ENCODE measurements around the gene BLID. TPM values are rescaled to one million over a fixed set of nuclear protein-coding genes. Genes with fewer than 3 reads are reported as not detected.

BLID gene
- total RNA-seq, 1 experiment from 2014 or later, result 5.7 TPM

DNA sequence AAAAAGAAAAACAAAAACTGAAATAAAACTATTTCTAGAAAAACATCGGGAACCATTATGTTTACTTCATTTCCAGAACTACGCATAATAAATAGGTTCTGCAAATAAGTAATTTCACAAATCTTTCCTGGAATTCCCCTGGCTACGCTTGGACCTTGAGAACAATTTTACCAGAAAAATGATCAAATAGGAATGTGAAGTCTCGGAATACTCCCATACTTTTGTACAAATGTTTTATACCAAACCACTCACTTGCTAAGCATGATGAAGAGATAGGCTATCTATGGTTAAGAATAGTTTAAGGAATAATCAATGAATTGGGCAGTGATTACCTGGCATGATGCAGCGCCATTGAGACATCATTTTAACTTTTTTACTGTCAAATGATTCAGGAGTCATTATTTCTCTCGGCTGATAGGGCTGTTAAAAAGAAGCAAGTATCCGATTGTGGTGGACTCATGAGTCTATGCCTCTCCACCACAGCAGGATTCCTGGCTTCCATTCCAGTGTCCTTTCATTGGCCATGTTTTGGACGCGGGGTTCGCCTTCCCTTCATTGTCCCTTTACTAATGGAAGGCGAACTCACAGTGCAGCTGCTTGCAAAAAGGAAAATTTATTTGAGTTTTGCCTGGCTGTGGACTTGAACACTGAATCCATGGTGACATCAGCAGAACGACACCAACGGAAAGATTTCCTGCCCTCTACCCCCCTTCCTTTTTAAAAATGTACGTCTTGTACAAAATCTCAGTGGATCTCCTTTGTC is 39.9 kb upstream of the BLID start:
- Histone ChIP-seq H3K36me3 (ENCODE audit: low read depth, low read length) (peaks cover 64% of the 10 kb centered on the region), H3K27ac (ENCODE audit: low read length) (peak overlapping the region; percentile 99), H3K9me2 (replicated peaks; ENCODE audit: low read length) (no peaks in the 10 kb centered on the region), H3K27me3 (ENCODE audit: low read length) (no peaks in the 10 kb centered on the region), H2AFZ (ENCODE audit: low read length) (no peak overlapping the region), H3K4me1 (ENCODE audit: insufficient read depth, low read length) (peaks cover 52% of the 10 kb centered on the region), H3K9me3 (ENCODE audit: low read length) (no peaks in the 10 kb centered on the region), H3K4me2 (ENCODE audit: low read length) (peak overlapping the region; percentile 95), H4K20me1 (ENCODE audit: low read length) (peaks cover 30% of the 10 kb centered on the region), H3K9ac (ENCODE audit: low read length) (peak overlapping the region; percentile 99), H3F3A (ENCODE audit: low read length, unreplicated experiment) (peaks cover 47% of the 10 kb centered on the region), H3K4me3 (ENCODE audit: low read length) (peak overlapping the region; percentile 75), H3K79me2 (ENCODE audit: low read length) (peaks cover 100% of the 10 kb centered on the region)
- intact Hi-C loops (cut with micrococcal nuclease), result loop anchor here (5.0 to 10.0 kb wide), 2 partner anchors 349 to 499 kb away; no protein-coding TSS in a partner anchor
- ChIA-PET CTCF (interaction anchor here (0.8 kb wide), 1 partner anchor 47 kb away, joined by 3 read pairs; no protein-coding TSS in a partner anchor), POLR2A (ENCODE audit: unreplicated experiment) (interaction anchor here (0.8 kb wide), 1 partner anchor 22 kb away, joined by 3 read pairs; no protein-coding TSS in a partner anchor)
- TF ChIP-seq EZH2phosphoT487 (IDR thresholded peaks at IDR 0.05; ENCODE audit: borderline replicate concordance, low read length) (no peak), EZH2 (IDR thresholded peaks at IDR 0.05; ENCODE audit: low read length, unreplicated experiment) (no peak)
- TF ChIP-seq, protein P1, sequence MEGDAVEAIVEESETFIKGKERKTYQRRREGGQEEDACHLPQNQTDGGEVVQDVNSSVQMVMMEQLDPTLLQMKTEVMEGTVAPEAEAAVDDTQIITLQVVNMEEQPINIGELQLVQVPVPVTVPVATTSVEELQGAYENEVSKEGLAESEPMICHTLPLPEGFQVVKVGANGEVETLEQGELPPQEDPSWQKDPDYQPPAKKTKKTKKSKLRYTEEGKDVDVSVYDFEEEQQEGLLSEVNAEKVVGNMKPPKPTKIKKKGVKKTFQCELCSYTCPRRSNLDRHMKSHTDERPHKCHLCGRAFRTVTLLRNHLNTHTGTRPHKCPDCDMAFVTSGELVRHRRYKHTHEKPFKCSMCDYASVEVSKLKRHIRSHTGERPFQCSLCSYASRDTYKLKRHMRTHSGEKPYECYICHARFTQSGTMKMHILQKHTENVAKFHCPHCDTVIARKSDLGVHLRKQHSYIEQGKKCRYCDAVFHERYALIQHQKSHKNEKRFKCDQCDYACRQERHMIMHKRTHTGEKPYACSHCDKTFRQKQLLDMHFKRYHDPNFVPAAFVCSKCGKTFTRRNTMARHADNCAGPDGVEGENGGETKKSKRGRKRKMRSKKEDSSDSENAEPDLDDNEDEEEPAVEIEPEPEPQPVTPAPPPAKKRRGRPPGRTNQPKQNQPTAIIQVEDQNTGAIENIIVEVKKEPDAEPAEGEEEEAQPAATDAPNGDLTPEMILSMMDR (conservative IDR thresholded peaks at IDR 0.05; ENCODE audit: low read depth, low read length), result no peak
- peak; percentile 51 for DNase-seq
- ATAC-seq, result no peak
- BruUV-seq (replicated peaks), result TSS peak; percentile 60

DNA sequence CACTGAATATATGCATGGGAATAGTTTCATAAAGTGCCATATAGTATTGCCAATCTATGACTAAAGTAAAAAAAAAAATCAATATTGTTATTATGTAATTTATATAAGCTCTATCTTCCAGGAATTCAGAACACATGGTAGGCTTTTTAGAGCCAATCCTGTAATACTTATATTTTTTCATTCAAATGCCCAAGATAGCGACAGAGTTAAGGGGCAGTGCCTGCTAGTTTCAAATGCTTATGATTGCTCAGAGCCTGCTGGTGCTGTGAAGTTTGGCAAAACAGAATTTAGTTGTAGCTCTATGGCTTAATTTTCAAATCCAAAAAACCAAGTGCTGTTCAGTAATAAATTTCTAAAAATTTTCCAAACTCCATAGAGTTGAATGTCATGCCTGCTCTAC is 39.0 kb upstream of the BLID start:
- CTCF ChIA-PET, result no interaction called here
- peaks cover 39% of the 10 kb centered on the region for H4K20me1 ChIP-seq (ENCODE audit: low read length)
- POLR2A ChIA-PET (ENCODE audit: unreplicated experiment), result interaction anchor here (0.6 to 0.7 kb wide), 3 partner anchors 15 to 1223 kb away, joined by 3 to 9 read pairs (median 6); no protein-coding TSS in a partner anchor

More for the DNA sequence above, 39.0 kb upstream of the BLID start:
- peaks cover 100% of the 10 kb centered on the region for H3K79me2 ChIP-seq (ENCODE audit: low read length)
- H3K36me3 ChIP-seq (ENCODE audit: low read depth, low read length), result peaks cover 63% of the 10 kb centered on the region
- DNase-seq (peak; percentile 38), ATAC-seq (no peak)
- peaks cover 50% of the 10 kb centered on the region for H3F3A ChIP-seq (ENCODE audit: low read length, unreplicated experiment)
- H3K4me1 ChIP-seq (ENCODE audit: insufficient read depth, low read length), result peaks cover 52% of the 10 kb centered on the region
- BruUV-seq (replicated peaks), result no TSS peak
- H3K9ac ChIP-seq (ENCODE audit: low read length), result peak overlapping the region; percentile 99
- H3K4me3 ChIP-seq (ENCODE audit: low read length), result peak overlapping the region; percentile 75
- H3K9me3 ChIP-seq (ENCODE audit: low read length), result no peaks in the 10 kb centered on the region
- H2AFZ ChIP-seq (ENCODE audit: low read length), result no peak overlapping the region
- no peaks in the 10 kb centered on the region for H3K9me2 ChIP-seq (replicated peaks; ENCODE audit: low read length)
- TF ChIP-seq EZH2phosphoT487 (IDR thresholded peaks at IDR 0.05; ENCODE audit: borderline replicate concordance, low read length) (no peak), EZH2 (IDR thresholded peaks at IDR 0.05; ENCODE audit: low read length, unreplicated experiment) (no peak)
- TF ChIP-seq, protein P1 (conservative IDR thresholded peaks at IDR 0.05; ENCODE audit: low read depth, low read length), result no peak
- H3K4me2 ChIP-seq (ENCODE audit: low read length), result peak overlapping the region; percentile 95
- intact Hi-C loops (cut with micrococcal nuclease), result loop anchor here (5.0 to 10.0 kb wide), 3 partner anchors 133 to 498 kb away; no protein-coding TSS in a partner anchor
- H3K27ac ChIP-seq (ENCODE audit: low read length), result peak overlapping the region; percentile 99
- H3K27me3 ChIP-seq (ENCODE audit: low read length), result no peaks in the 10 kb centered on the region

All from PC-3 (cell line).